MM.1S (cell line): ENCODE results near the gene EML5.

Source experiments
- EZH2 ChIP-seq: fragments of 300-600 bp; sonication (generic); optimal IDR thresholded peaks from 2 replicates; pipeline ENCODE3; 2017; ENCODE audit warnings: low read depth, mild to moderate bottlenecking, antibody characterized with exemption, low read length, mixed read lengths
- EZH2phosphoT487 ChIP-seq: fragments of 300-600 bp; sonication (generic); IDR thresholded peaks from 2 replicates; pipeline ENCODE4 v1.6.1; 2018; ENCODE audit warnings: antibody characterized with exemption, low read length
- TF ChIP-seq, protein P1 (sequence below): fragments of 300-600 bp; sonication (generic); IDR thresholded peaks from 2 replicates; pipeline ENCODE4 v1.5.1; 2016; ENCODE audit warnings: antibody characterized with exemption, low read length, mixed read lengths

DNA sequence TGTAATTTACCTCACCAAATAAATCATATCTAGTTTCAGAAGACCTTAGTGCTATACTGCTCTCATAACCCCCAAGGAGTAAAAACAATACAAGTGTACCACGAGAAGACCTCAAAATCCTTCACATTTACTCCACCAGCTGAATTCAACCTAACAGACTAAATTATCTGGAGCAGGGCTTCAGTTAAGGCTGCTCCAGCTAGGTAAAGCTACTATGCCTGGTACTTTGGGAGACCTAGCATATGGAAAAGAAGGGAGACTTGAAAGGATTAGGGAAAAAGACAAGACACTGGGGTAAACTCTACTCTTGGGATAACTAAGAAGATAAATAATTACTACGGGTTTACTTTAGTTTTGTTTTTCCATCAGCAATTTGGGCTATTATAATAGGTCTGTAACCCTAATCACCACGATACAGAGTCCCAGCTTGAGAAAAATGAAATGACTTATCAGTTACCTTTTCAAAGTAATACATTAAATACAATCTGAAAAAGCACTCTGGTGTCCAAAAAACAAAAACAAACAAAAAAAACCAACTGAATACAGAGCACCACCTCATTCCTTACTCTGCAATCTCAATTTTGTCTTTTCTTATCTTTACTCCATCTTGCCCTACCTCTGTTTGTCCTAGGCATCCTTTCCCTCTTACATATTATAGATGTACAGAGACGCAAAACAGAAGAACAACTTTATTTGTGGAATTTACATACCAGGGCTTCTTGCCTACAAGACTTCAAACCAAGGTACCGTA, 2.1 kb downstream of the EML5 start:
- TF ChIP-seq, protein P1, sequence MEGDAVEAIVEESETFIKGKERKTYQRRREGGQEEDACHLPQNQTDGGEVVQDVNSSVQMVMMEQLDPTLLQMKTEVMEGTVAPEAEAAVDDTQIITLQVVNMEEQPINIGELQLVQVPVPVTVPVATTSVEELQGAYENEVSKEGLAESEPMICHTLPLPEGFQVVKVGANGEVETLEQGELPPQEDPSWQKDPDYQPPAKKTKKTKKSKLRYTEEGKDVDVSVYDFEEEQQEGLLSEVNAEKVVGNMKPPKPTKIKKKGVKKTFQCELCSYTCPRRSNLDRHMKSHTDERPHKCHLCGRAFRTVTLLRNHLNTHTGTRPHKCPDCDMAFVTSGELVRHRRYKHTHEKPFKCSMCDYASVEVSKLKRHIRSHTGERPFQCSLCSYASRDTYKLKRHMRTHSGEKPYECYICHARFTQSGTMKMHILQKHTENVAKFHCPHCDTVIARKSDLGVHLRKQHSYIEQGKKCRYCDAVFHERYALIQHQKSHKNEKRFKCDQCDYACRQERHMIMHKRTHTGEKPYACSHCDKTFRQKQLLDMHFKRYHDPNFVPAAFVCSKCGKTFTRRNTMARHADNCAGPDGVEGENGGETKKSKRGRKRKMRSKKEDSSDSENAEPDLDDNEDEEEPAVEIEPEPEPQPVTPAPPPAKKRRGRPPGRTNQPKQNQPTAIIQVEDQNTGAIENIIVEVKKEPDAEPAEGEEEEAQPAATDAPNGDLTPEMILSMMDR, result no peak
- no peak for TF ChIP-seq EZH2
- TF ChIP-seq EZH2phosphoT487, result no peak
